HG02588 (cell line): Measurements from ENCODE around the gene ADAMTSL5.
"Not testable (repeated sequence)": the region's sequence is repeated elsewhere in the genome, so short reads cannot be mapped to it uniquely, and the experiment has no call there.

ENCODE experiments used
- ATAC-seq: cut with Tn5 transposase; IDR thresholded peaks from one replicate; pipeline ENCODE4 v1.9.1; 2021; ENCODE audit warnings: mild to moderate bottlenecking, moderate library complexity; ENCODE audit not compliant: unreplicated experiment

Gene ADAMTSL5

DNA sequence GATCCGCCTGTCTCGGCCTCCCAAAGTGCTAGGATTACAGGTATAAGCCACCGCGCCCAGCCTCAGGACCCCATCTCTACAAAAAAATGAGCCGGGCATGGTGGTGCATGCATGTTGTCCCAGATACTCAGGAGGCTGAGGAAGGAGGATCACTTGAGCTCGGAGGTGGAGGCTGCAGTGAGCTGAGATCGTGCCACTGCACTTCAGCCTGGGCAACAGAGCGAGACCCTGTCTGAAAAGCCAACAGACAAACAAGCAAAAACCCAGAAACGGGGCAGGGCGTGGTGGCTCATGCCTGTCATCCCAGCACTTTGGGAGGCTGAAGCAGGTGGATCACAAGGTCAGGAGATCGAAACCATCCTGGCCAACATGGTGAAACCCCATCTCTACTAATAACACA lies 18.0 kb upstream of the ADAMTSL5 start:
- not testable (repeated sequence) for ATAC-seq

DNA sequence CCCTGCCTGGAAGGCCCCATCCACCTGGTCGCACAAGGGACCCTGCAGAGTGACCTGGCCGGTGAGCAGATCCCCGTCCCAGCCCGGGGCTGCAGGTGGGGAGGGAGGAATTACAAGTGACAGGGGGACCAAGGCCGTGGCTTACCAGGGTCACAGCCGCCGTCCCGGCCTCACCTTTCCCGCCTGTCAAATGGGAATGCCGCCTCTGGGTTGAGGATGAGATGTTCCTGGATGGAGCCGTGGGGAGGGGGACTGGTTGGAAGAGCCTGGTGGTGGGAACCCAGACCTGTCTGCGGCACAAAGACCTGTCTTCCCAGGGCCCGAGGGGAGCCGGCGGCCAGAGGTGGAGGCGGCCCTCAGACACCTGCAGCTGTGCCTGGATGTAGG lies 16.6 kb upstream of the ADAMTSL5 start:
- ATAC-seq: no peak

DNA sequence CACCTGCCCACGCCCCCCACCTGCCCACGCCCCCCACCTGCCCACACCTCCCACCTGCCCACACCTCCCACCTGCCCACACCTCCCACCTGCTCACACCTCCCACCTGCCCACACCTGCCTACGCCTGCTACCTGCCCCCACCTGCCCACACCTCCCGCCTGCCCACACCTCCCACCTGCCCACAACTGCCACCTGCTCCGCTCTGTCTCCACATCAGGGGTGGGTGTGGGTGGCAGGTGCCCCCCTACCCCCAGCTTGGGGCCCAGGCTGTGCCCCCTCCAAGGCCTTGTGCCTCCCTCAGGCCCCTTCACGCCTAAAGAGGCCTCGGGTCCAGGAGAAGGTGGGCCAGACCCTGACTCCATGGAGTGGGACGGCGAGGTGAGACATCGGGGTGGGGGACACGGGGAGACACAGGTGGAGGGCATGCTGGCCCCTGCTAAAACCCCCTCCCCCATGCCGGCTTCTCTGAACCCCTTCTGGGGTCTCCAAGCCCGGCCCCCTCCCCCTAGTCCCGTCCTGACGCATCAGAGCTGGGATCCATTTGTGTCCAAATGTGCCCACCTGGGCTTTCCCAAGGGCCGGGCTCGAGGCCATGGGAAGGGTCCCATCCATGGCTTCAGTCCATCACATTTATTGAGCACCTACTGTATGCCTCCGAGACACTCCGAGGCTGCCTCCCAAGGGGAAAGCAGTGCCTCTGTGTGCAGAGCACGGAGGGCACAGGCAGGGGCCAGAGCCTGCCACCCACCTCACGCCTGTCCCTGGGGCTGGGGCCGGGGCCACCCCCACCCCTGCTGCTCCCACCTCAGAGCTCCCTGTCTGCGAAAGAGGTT lies 16.0 kb upstream of the ADAMTSL5 start:
- no peak for ATAC-seq

DNA sequence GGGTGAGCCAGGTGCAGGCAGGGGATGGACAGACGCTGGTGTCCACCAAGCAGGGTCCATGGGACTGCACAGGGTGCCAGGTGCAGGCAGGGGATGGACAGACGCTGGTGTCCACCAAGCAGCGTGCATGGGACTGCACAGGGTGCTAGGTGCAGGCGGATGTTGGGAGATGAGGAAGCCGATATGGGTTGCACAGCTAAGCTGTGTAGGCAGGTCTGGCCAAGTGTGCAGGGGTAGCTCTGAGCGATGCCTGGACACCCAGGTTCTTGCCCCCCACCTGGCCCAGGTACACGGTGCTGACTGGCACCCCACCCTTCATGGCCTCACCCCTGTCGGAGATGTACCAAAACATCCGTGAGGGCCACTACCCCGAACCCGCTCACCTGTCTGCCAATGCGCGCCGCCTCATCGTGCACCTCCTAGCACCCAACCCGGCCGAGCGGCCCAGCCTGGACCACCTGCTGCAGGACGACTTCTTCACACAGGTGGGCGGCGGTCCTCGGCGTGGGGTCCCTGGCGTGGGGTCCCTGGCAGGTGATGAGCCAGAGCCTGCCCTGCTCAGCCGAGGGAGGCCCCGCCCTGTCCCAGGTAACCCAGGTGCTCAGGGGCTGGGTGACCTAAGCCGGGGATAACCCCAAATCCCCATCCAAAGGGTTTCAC lies 15.0 kb upstream of the ADAMTSL5 start:
- ATAC-seq: no peak

DNA sequence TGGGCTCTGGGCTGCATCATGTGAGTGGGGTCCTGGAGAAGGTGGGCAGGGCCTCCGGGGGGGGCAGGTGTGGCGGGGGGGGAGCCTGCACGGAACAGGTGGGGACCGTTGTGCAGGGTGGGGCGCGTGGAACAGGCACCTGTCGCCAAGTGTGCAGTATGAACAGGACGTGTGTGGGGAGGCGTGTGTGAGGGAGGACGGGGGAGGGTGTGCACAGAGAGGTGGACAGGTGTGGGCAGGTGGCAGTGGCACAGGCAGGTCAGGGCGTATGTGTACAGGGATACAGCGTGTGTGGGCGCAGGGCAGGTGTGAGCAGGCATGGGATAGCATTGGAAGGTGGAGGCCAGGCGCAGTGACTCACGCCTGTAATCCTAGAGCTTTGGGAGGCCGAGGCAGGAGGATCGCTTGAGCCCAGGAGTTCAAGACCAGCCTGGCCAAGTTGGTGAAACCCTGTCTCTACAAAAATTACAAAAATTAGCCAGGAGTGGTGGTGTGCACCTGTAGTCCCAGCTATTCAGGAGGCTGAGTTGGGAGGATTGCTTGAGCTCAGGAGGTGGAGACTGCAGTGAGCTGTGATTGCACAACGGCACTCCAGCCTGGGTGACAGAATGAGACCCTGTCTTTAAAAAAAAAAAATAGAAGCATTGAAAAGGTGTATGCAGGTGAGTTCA lies 14.3 kb upstream of the ADAMTSL5 start:
- ATAC-seq: no peak

DNA sequence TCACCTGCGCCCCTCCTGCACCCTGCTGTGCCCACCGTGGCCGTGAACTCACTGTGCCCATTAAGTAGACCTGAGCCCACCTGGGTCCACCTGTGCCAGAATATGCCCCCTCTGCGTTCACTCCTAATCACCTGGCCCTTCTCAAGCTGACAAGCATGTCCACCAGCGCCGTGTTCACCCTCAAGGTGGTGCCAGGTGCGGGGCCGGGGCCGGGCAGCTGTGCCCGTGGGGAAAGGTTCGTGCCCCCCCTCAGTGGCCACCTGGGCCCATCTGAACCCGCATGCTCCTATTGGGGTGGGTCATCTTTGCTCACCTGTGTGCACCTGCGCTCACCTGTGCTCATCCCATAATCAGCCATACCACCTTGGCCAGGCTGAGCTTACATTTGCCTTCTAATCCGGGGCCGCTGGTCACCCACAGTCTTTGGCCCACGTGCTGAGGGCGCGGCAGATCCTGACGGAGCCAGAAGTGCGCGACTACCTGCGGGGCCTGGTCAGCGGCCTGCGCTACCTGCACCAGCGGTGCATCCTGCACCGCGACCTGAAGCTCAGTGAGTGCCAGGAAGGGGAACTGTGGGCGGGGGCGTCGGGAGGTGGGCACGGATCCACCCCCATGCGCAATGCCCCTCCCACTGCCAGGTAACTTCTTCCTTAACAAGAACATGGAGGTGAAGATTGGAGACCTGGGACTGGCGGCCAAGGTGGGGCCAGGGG lies 13.4 kb upstream of the ADAMTSL5 start:
- no peak for ATAC-seq

DNA sequence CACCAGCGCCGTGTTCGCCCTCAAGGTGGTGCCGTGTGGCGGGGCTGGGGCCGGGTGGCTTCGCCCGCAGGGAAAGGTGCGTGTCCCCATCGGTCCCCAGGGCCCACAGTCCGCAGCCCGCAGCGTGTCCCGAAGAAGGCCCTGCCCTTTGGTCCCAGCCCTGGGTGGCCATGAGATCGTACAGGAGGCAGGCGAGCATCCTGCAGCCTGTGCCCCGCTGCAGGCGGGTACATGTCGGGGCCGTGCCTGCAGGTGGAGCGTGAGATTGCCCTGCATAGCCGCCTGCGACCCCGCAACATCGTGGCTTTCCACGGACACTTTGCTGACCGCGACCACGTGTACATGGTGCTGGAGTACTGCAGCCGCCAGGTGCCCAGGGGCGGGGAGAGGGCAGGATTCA lies 12.5 kb upstream of the ADAMTSL5 start:
- no peak for ATAC-seq

DNA sequence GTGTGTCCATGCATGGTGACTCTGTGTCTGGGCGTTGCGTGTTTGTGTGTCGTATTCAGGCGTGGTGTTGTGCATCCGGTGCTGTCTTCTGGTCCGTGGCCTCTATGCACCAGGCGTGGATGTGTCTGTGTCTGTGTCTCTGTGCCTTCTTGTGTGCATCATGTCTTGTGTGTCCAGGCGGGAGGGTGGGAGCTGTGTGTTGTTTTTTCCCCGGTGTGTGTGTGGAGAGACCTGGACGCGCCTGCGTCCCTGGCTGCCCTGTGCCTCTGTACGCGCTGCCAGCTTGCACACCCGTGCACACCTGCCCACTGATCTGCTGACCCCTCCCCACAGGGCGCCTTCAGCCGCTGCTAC lies 12.1 kb upstream of the ADAMTSL5 start:
- no peak for ATAC-seq

DNA sequence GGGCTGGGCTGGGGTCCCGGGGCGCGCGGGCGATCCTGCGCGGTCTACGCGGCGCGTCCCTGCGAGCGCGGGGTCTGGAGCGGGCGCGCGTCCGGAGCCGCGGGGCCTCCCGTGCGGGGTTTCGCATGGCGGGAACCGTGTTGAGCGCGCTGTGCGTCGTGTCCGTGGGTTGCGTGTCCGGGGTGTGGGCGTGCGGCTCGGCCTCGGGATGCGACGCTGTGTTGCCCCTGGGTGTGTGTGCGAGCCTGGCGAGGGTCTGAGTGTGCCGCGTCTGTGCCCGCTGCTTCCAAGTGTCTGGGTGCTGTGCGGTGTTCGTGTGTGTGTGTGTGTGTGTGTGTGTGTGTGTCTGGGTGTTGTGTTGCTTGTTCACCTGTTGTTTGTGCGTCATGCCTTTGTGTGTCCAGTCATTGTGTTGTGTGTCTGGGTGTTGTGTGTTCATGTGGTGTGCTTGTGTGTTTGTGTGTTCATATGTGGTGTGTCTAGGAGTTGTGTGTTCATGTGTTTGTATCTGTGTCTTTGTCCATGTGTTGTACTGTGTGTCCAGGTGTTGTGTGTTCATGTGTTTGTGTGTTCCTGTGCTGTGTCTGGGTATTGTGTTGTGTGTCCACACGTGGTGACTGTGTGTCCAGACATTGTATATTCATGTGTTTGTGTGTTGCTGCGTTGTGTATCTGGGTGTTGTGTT lies 11.6 kb upstream of the ADAMTSL5 start:
- ATAC-seq: no peak

DNA sequence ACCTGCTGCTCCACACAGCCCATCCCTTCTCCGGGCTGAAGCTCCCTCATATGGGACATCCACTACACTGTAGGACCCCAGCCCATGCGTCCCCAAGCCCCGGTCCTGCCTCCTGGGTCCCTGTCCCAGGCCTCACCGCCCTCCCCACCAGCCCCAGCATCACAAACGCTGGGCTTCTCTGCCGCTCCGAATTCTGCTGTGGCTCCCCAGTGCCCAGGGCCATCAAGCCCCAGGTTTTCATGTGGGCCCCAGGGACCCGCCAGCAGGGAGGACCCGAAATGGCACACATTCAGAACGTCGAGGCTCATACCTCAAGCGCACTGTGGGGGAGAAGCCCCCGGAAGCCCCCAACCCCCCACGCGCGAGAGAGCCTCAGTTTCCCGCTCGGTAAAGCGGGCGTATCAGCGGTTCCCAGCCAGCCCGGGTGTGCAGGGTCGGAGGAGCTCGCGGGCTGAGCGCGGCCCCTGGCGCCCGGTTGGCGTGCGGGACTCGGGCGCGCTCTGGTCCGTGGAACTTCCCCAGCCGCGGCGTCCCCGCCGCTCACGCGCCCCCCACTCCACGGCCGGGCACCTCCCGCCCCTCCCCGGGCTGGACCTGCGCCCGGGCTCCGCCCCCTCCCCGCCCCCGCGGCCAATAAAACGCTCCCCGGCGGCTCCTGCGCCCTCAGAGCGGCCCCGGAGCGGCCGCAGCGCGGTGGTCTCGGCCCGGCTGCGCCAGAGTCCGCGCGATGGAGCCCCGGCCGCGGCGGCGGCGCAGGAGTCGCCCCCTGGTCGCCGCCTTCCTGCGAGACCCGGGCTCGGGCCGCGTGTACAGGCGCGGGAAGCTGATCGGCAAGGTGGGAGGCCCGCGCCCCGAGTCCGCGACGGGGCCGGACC lies 10.8 kb upstream of the ADAMTSL5 start, which contains the start of gene PLK5:
Gene PLK5, plus strand, starts transcription at position 666 of the 875 bp plus-strand sequence. CDS start 2,920 bp downstream, outside the sequence.
- ATAC-seq: no peak

DNA sequence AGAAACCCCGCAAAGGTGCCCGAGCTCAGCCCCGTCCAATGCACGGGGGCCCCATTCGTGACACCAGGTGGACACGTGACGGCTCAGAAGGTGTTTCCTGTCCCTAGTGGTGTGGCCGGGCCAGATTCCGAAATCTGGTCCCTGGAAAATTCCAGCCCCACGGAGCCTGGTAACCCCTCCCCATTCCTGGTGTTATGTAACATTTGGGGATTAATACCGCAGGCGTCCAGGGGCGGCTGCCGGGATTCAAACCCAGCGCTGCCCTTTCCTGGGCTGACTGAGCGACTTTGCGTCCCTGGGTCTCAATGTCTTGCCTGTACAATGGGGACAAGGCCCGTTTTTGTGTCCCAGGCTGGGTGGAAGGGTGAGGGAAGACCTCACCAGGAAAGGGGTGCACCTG lies 10.0 kb upstream of the ADAMTSL5 start:
- no peak for ATAC-seq

DNA sequence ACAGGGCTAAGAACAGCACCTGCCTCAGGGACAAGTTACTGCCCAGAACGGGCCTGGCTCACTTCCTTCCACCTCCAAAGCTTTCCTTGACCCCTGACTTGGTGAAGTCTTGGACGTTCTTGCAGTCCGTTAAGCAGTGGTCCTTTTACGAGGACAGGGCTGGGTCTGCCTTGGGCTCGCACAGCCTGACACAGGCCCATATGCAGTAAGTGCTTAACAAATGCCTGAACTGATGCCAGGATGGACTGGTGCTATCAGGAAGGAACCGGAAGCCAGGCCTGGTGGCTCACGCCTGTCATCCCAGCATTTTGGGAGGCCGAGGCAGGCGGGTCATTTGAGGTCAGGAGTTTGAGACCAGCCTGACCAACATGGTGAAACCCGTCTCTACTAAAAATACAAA lies 9.2 kb upstream of the ADAMTSL5 start:
- no peak for ATAC-seq

DNA sequence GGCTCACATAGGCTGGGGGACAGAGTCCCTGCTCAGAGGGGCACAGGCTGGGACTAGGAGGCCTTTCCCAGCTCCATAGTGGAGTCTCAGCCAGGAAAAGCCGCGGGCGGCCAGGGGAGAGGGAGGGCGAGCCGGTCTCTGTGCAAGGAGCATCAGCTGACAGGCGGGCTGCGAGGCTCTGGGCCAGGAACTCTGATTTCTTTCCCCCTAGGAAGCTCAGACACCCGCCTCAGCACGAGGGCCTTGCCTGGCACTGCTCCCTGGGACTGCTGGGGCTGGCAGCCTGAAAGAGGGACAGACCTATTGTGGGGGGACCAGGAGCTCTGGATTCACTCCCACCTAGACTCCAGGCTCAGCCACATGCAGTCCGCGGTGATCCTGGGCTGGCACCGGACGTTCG lies 8.8 kb upstream of the ADAMTSL5 start:
- ATAC-seq: no peak

DNA sequence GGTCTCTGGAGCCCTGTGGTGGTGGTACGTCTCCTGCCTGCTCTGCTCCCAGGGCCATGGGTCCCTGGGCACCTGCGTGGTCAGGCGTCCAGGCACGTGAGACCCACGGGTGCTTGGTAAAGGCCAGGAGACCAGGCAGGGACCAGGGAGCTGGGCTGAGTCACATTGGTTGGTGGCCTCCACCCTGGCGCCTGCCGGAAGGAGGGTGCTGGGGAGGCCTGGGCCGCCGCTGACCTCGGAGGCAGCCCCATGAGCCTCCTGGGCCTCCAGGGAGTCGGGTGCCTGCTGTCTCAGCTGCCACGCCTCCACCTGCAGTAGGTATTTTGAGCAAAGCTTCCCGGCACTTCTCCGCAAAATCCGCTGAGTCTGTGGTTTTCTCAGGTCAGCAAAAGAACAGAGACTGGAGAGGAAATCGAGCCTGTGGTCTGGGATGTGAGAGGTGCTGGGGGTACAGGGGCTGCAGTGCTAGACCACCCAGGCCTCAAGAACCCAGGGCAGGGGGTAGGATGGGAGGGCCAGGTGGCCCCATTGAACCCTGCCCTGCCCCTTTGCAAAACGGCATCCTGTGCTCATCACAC lies 7.5 kb upstream of the ADAMTSL5 start:
- no peak for ATAC-seq

DNA sequence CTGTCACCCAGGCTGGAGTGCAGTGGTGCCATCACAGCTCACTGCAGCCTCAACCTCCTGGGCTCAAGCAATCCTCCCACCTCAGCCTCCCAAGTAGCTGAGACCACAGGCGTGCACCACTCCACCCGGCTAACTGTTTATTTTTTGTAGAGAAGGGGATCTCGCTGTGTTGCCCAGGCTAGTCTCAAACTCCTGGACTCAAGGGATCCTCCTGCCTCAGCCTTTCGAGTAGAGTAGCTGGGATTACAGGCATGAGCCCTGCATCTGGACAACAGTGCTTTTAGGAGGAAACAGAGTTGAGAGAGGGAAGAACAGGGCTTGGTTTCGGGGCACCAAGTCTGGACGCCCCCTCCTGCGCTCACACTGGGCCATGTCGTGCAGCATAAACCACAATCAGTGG lies 7.0 kb upstream of the ADAMTSL5 start:
- not testable (repeated sequence) for ATAC-seq

DNA sequence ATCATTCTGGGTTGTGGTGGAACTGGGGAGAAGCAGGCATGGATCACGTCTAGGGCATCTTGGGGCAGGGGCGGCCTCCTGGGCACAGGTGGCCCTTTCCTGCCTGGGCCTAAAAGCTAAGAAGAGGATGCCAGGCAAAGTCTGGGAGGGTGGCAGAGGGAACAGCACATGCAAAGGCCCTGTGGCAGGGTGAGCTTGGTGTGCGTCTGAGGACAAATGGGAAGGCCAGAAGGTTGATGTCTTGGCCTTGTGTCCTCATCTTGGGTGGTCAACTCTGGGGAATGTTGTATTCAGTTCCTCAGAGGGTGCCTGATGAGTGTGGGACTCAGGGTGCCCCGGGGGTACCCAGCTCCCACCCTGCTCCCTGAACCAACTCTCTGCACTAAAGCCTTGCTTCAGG lies 5.7 kb upstream of the ADAMTSL5 start:
- no peak for ATAC-seq

DNA sequence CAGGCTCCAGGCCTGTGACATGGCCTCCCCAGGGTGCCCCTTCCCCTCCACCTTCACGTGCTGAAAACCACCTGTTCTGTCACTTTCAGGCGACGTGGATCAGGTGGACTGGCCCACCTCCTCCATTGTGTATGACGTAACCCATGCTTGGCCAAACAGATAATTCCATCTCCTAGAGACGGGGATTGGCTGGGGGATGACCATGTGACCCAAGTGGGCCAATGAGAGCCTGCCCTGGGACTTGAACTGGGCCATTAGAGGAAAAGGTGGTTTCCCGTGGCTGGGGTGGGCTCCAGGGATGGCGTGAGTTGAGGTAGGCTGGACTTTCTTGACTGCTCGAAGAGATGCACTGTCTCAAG lies 3.6 kb upstream of the ADAMTSL5 start:
- no peak for ATAC-seq

DNA sequence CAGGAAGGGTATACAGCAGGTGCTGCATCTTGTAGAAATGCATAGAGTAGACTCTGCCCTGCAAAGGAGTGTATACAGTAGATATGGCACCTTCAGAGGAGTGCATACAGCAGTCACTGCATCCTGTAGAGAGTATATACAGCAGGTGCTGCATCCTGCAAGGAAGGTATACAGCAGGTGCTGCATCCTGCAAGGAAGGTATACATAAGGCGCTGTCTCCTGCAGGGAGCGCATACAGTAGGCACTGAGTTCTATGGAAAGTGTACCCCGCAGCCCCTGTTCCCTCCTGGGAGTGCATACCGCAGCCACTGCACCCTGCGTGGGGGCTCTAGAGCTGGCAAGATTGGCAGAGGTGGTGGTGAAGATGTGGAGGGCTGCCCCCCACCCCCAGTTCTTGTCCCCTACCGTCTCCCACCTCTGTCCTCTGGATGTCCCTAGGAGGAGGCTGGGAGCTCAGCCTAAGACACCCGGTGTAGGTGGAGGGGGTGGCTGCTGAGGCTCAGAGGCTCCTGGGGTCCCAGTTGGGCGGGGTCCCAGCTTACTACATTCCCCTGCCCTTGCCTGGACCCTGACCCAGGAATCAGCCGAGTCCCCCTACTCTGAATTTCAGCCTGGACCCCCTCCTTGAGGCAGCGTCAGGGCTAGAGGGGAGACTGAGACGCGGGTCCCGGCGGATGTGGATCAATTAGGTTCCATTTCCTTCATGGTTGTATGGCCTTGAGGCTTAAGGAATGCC lies 2.3 kb upstream of the ADAMTSL5 start:
- no peak for ATAC-seq

DNA sequence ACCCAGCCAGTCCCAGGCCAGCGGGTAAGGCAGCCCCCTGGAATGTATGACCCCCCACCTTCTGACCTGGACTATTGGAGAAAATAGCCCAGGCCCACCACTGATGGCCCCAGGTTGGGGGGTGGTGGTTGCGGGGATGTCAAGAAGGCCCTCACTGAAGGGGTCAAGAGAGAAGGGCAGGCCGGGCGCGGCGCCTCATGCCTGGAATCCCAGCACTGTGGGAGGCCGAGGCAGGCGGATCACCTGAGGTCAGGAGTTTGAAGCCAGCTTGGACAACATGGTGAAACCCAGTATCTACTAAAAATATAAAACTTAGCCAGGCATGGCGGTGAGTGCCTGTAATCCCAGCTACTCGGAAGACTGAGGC lies 1.5 kb upstream of the ADAMTSL5 start:
- ATAC-seq: no peak
